Neural cell (in vitro differentiated cells): ENCODE results near the gene AGPAT2. TPM values are rescaled to one million over a fixed set of nuclear protein-coding genes. Genes with fewer than 3 reads are reported as not detected.

Experiments used
- H2AFZ ChIP-seq: fragments of 200-600, 300-800 bp; sonication (generic), shearing (Covaris generic); 2 replicates; pipeline ENCODE4 v1.6.0; 2014; ENCODE audit warnings: low read depth, mild to moderate bottlenecking, antibody characterized with exemption, low read length, moderate library complexity
- H3F3A ChIP-seq: fragments of 200-600 bp; shearing (Covaris generic); 2 replicates; pipeline ENCODE4 v1.6.1; 2016; ENCODE audit warnings: mild to moderate bottlenecking, moderate library complexity, mixed read lengths, antibody characterized with exemption, low read length; ENCODE audit not compliant: insufficient read depth, poor library complexity, severe bottlenecking
- H3K27ac ChIP-seq: fragments of 200-600, 300-800 bp; sonication (generic), shearing (Covaris generic); 2 replicates; pipeline ENCODE4 v1.5.1; 2014; ENCODE audit warnings: mild to moderate bottlenecking, low read length, moderate library complexity
- H3K27me3 ChIP-seq: fragments of 300-800, 200-600 bp; sonication (generic), shearing (Covaris generic); 2 replicates; pipeline ENCODE4 v1.6.0; 2014; ENCODE audit warnings: mild to moderate bottlenecking, low read depth, low read length, moderate library complexity; ENCODE audit not compliant: insufficient read depth
- H3K36me3 ChIP-seq: fragments of 300-800, 200-600 bp; sonication (generic), shearing (Covaris generic); 2 replicates; pipeline ENCODE4 v1.5.1; 2014; ENCODE audit warnings: mild to moderate bottlenecking, antibody characterized with exemption, low read length, moderate library complexity; ENCODE audit not compliant: insufficient read depth
- H3K4me2 ChIP-seq: fragments of 300-800, 200-600 bp; sonication (generic), shearing (Covaris generic); 2 replicates; pipeline ENCODE4 v1.6.0; 2014; ENCODE audit warnings: mild to moderate bottlenecking, low read length
- H3K4me3 ChIP-seq: fragments of 300-800, 200-600 bp; sonication (generic), shearing (Covaris generic); 2 replicates; pipeline ENCODE4 v1.5.1; 2014; ENCODE audit warnings: mild to moderate bottlenecking, low read length, moderate library complexity
- H3K79me2 ChIP-seq: fragments of 200-600 bp; shearing (Covaris generic); replicated peaks from 2 replicates; pipeline ENCODE4 v1.6.0; 2014; ENCODE audit warnings: mild to moderate bottlenecking, low read length, moderate library complexity; ENCODE audit not compliant: insufficient read depth
- H3K9ac ChIP-seq: fragments of 300-800, 200-600 bp; sonication (generic), shearing (Covaris generic); 2 replicates; pipeline ENCODE4 v1.6.1; 2016; ENCODE audit warnings: mild to moderate bottlenecking, low read length, mixed read lengths
- H3K9me2 ChIP-seq: fragments of 200-600 bp; shearing (Covaris generic); 2 replicates; pipeline ENCODE4 v1.6.1; 2016; ENCODE audit warnings: mild to moderate bottlenecking, low read length, mixed read lengths; ENCODE audit not compliant: insufficient read depth
- H3K9me3 ChIP-seq: fragments of 200-600, 300-800 bp; sonication (generic), shearing (Covaris generic); 2 replicates; pipeline ENCODE4 v1.6.1; 2016; ENCODE audit warnings: mild to moderate bottlenecking, mixed run types, low read length, moderate library complexity, mixed read lengths
- H4K20me1 ChIP-seq: fragments of 200-600 bp; shearing (Covaris generic); 2 replicates; pipeline ENCODE4 v1.6.1; 2016; ENCODE audit warnings: mild to moderate bottlenecking, mixed run types; ENCODE audit not compliant: insufficient read depth
- CTCF ChIP-seq: fragments of 450-650 bp; IDR thresholded peaks from 2 replicates; pipeline ENCODE4 v1.5.1; 2014; ENCODE audit warnings: antibody characterized with exemption, mild to moderate bottlenecking, moderate library complexity; ENCODE audit not compliant: poor library complexity, severe bottlenecking
- EP300 ChIP-seq: fragments of 450-650 bp; conservative IDR thresholded peaks from 2 replicates; pipeline ENCODE4 v1.6.1; 2014; ENCODE audit warnings: antibody characterized with exemption, mild to moderate bottlenecking, moderate library complexity; ENCODE audit not compliant: poor library complexity, severe bottlenecking
- EZH2 ChIP-seq: fragments of 200-600, 300-800 bp; shearing (Covaris generic), sonication (generic); IDR thresholded peaks from 2 replicates; pipeline ENCODE4 v1.6.1; 2014; ENCODE audit warnings: antibody characterized with exemption, low read length, borderline replicate concordance, mild to moderate bottlenecking; ENCODE audit not compliant: insufficient read depth, poor library complexity, severe bottlenecking
- MXI1 ChIP-seq: fragments of 450-650 bp; conservative IDR thresholded peaks from 2 replicates; pipeline ENCODE4 v1.6.1; 2014; ENCODE audit warnings: antibody characterized with exemption, mild to moderate bottlenecking; ENCODE audit not compliant: poor library complexity, severe bottlenecking
- POLR2AphosphoS5 ChIP-seq: IDR thresholded peaks from 2 replicates; pipeline ENCODE4 v1.6.1; 2012
- RAD21 ChIP-seq: fragments of 450-650 bp; conservative IDR thresholded peaks from 2 replicates; pipeline ENCODE4 v1.6.1; 2014; ENCODE audit warnings: antibody characterized with exemption, mild to moderate bottlenecking, moderate library complexity
- REST ChIP-seq: IDR thresholded peaks from 2 replicates; pipeline ENCODE4 v1.6.1; 2012; ENCODE audit warnings: borderline replicate concordance
- SMC3 ChIP-seq: fragments of 450-650 bp; conservative IDR thresholded peaks from 2 replicates; pipeline ENCODE4 v1.6.1; 2014; ENCODE audit warnings: antibody characterized with exemption, mild to moderate bottlenecking, moderate library complexity; ENCODE audit not compliant: poor library complexity
- TAF1 ChIP-seq: IDR thresholded peaks from 2 replicates; pipeline ENCODE4 v1.6.1; 2012; ENCODE audit warnings: low read depth
- polyA plus RNA-seq: library from polyadenylated mRNA; depleted of rRNA; stranded (reverse); fragments of >200 nt; gene quantifications from 2 replicates; pipeline ENCODE4 v1.2.3, GENCODE V29; 2014

AGPAT2 gene
- polyA plus RNA-seq, 1 donor from 2014 or later = 1.3 TPM

GRCh38 chr9:136720898-136721338 is 33.7 kb upstream of the AGPAT2 start:
- Histone ChIP-seq H3K4me3 (peak overlapping the region; percentile 41), H3F3A (no peaks in the 10 kb centered on the region), H3K27me3 (no peaks in the 10 kb centered on the region), H3K36me3 (no peaks in the 10 kb centered on the region), H2AFZ (no peak overlapping the region), H3K9ac (peak overlapping the region; percentile 44), H3K9me2 (no peaks in the 10 kb centered on the region), H3K79me2 (peaks cover 14% of the 10 kb centered on the region), H3K27ac (peak overlapping the region; percentile 31), H3K9me3 (no peaks in the 10 kb centered on the region), H4K20me1 (peaks cover 4% of the 10 kb centered on the region), H3K4me2 (no peak overlapping the region)
- TF ChIP-seq REST (no peak), EZH2 (no peak), POLR2AphosphoS5 (peak; percentile 3), MXI1 (no peak), RAD21 (no peak), EP300 (no peak)

GRCh38 chr9:136720251-136720897 is 33.1 kb upstream of the AGPAT2 start:
- Histone ChIP-seq H3K9ac (peak overlapping the region; percentile 44), H3K9me2 (no peaks in the 10 kb centered on the region), H3K27me3 (no peaks in the 10 kb centered on the region), H4K20me1 (no peaks in the 10 kb centered on the region), H3K79me2 (peaks cover 11% of the 10 kb centered on the region), H3K4me2 (no peak overlapping the region), H3K9me3 (no peaks in the 10 kb centered on the region), H3K27ac (peak overlapping the region; percentile 31), H2AFZ (no peak overlapping the region), H3K4me3 (peak overlapping the region; percentile 41), H3K36me3 (no peaks in the 10 kb centered on the region), H3F3A (no peaks in the 10 kb centered on the region)
- TF ChIP-seq TAF1 = no peak
- no peak for TF ChIP-seq CTCF
- TF ChIP-seq RAD21 = no peak
- no peak for TF ChIP-seq POLR2AphosphoS5
- no peak for TF ChIP-seq REST
- no peak for TF ChIP-seq MXI1
- no peak for TF ChIP-seq EP300
- no peak for TF ChIP-seq SMC3
- TF ChIP-seq EZH2 = no peak
